Heart left ventricle (tissue), 13 donors: Measurements from ENCODE around the gene MICALL2.

ENCODE experiments used
- POLR2A ChIP-seq, 2 donors: fragments of 450-650 bp; IDR thresholded peaks; one replicate each; pipeline ENCODE4 v1.6.1; 2017; ENCODE audit warnings: antibody characterized with exemption in 2 of 2, mild to moderate bottlenecking in 2 of 2, moderate library complexity in 2 of 2
- TF ChIP-seq, protein P1 (sequence below), 12 donors: fragments of 200-600 bp; sonication (generic) in 4 of 12; IDR thresholded peaks; one replicate each; pipeline versions ENCODE4 v1.5.0 to v1.8.0; 2018 to 2022; ENCODE audit warnings: antibody characterized with exemption in 12 of 12, mild to moderate bottlenecking in 5 of 12
- donor health status: ischemic (EF 13 %, LVEDD 7.1; RV severe dilation, severe dysfunction).
- donor health status: DM: no; HTN: yes; CAD: no.
- donor health status: DM: no; HTN: no; CAD: no.
- donor health status: ischemic (EF 25% LVEDD 6.9; RV normal size, moderate dysfunction).
- donor health status: ischemic (EF 25% LVEDD 5.7; RV mildly dilated, moderate dysfunction).
- donor health status: ischemic (EF 35%, LVEDD 5.7; RV mildly dilated, moderate dysfunction).
- donor health status: nonischemic (EF 11% LVEDD 7.7; RV severe dilation, severe dysfunction).
- donor health status: DM: yes; HTN: yes; CAD: no.
- donor health status: PGD.
- donor health status: ischemic (EF 29% LVEDD 5.4; RV normal size, mild dysfunction).
- donor health status: nonischemic (EF 23%, LVEDD 6.1; RV moderate dilation, normal function).

DNA sequence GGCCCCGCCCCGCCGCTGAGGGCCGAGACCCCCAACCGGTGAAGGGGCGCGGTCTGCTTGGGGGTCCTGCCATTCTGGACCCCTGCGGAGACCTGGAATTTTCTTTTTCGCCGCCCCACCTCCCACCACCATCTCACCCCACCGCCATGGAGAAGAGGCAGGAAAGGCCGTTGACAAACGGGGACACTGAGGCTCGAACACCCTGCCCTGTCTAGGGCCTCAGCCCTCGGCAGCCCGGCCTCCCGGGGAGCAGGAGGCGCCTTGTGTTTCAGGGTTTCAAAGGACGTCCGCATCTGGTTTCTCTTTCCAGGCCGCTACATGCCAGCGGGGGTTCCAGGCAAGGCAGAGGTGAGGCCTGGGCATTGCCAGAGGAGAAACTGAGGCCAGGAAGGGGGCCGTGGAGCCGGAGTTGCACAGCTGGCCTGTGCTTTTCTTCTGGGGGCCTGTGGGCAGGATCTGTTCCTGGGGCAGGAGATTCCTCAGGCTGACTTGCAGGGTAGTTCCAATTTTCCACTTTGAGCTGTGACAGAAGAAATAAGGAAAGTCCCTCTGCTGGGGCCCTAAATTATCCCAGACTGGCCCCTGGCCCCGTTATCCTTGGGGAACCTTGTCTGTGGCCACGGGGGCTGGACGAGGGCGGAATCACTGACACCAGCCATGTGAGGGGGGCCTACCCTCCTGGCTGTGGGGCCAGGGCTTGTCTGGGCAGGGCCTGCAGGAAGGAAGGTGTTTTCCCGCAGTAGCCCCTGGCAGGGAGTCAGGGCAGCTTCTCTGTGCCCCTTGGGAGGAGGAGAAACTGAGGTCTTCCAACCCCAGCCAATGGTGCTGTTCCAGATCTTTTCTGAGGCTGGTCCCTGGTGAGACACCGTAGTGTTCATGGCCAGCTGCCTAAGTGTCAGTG, 900 bp upstream of the MICALL2 start:
- TF ChIP-seq POLR2A (IDR thresholded peaks at IDR 0.05) = no peak
- TF ChIP-seq, protein P1, sequence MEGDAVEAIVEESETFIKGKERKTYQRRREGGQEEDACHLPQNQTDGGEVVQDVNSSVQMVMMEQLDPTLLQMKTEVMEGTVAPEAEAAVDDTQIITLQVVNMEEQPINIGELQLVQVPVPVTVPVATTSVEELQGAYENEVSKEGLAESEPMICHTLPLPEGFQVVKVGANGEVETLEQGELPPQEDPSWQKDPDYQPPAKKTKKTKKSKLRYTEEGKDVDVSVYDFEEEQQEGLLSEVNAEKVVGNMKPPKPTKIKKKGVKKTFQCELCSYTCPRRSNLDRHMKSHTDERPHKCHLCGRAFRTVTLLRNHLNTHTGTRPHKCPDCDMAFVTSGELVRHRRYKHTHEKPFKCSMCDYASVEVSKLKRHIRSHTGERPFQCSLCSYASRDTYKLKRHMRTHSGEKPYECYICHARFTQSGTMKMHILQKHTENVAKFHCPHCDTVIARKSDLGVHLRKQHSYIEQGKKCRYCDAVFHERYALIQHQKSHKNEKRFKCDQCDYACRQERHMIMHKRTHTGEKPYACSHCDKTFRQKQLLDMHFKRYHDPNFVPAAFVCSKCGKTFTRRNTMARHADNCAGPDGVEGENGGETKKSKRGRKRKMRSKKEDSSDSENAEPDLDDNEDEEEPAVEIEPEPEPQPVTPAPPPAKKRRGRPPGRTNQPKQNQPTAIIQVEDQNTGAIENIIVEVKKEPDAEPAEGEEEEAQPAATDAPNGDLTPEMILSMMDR (IDR thresholded peaks at IDR 0.05) = no peak
